HG02970 (cell line): ENCODE data around the gene KREMEN2.
"Not testable (repeated sequence)": the region's sequence is repeated elsewhere in the genome, so short reads cannot be mapped to it uniquely, and the experiment has no call there.

Experiments used
- ATAC-seq: cut with Tn5 transposase; IDR thresholded peaks from one replicate; pipeline ENCODE4 v1.9.1; 2021; ENCODE audit warnings: mild to moderate bottlenecking, moderate library complexity, moderate number of reproducible peaks; ENCODE audit not compliant: unreplicated experiment, low FRiP score

Gene KREMEN2

GRCh38 chr16:2963723-2964474, at the start of gene KREMEN2:
Gene KREMEN2, plus strand, starts transcription at chr16:2964275. Its CDS starts 246 bp downstream, at chr16:2964521.
- no peak for ATAC-seq

- no peak for ATAC-seq
These were observed 48.7 kb upstream of the KREMEN2 start for GRCh38 chr16:2915196-2915929.

GRCh38 chr16:2919511-2920255, 44.4 kb upstream of the KREMEN2 start:
- no peak for ATAC-seq

GRCh38 chr16:2923481-2923880, 40.6 kb upstream of the KREMEN2 start:
- ATAC-seq: no peak

GRCh38 chr16:2924901-2925755, 38.9 kb upstream of the KREMEN2 start:
- no peak for ATAC-seq

GRCh38 chr16:2925951-2926649, 38.0 kb upstream of the KREMEN2 start:
- ATAC-seq: no peak

GRCh38 chr16:2926650-2926999, 37.5 kb upstream of the KREMEN2 start:
- ATAC-seq: no peak

- no peak for ATAC-seq
These were observed 36.9 kb upstream of the KREMEN2 start for GRCh38 chr16:2927010-2927646.

GRCh38 chr16:2928151-2928550, 35.9 kb upstream of the KREMEN2 start:
- ATAC-seq: not testable (repeated sequence)

- ATAC-seq: no peak
These were observed 35.3 kb upstream of the KREMEN2 start for GRCh38 chr16:2928796-2929195.

GRCh38 chr16:2929693-2930092, 34.4 kb upstream of the KREMEN2 start:
- no peak for ATAC-seq

GRCh38 chr16:2930236-2930635, 33.8 kb upstream of the KREMEN2 start:
- ATAC-seq: no peak

GRCh38 chr16:2931231-2931914, 32.7 kb upstream of the KREMEN2 start:
- not testable (repeated sequence) for ATAC-seq

GRCh38 chr16:2933136-2933535, 30.9 kb upstream of the KREMEN2 start:
- no peak for ATAC-seq

GRCh38 chr16:2933701-2934100, 30.4 kb upstream of the KREMEN2 start:
- no peak for ATAC-seq

GRCh38 chr16:2934450-2934849, 29.6 kb upstream of the KREMEN2 start:
- no peak for ATAC-seq

- ATAC-seq: no peak
These were observed 27.6 kb upstream of the KREMEN2 start for GRCh38 chr16:2936436-2937011.

GRCh38 chr16:2937170-2937569, 26.9 kb upstream of the KREMEN2 start:
- ATAC-seq: no peak
